ENCODE results near the gene FAM47A.

DNA sequence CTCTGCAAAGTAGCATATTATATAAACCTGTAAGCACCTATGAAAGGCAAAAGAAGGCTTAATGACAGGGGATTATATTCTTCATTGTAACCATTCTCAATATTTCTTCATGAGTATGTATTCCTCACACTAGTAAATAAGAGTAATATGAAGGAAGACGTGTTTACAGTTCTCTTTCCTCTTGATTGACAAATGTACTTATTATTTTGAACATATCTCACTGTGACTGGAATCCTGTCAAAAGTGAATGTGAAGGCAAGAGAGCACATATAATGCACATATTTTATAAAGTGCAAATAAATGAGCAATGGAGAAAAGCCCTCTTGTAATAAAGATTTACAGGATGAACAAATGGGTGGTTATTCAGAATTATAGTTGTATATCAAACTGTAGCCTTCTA lies 19.7 kb downstream of the FAM47A start:
- TF ChIP-seq, protein P1, sequence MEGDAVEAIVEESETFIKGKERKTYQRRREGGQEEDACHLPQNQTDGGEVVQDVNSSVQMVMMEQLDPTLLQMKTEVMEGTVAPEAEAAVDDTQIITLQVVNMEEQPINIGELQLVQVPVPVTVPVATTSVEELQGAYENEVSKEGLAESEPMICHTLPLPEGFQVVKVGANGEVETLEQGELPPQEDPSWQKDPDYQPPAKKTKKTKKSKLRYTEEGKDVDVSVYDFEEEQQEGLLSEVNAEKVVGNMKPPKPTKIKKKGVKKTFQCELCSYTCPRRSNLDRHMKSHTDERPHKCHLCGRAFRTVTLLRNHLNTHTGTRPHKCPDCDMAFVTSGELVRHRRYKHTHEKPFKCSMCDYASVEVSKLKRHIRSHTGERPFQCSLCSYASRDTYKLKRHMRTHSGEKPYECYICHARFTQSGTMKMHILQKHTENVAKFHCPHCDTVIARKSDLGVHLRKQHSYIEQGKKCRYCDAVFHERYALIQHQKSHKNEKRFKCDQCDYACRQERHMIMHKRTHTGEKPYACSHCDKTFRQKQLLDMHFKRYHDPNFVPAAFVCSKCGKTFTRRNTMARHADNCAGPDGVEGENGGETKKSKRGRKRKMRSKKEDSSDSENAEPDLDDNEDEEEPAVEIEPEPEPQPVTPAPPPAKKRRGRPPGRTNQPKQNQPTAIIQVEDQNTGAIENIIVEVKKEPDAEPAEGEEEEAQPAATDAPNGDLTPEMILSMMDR (IDR thresholded peaks at IDR 0.05) = no peak
- no peak for TF ChIP-seq POLR2A (IDR thresholded peaks at IDR 0.05)

All from body of pancreas (tissue), 4 donors.